Measurements from ENCODE around the gene SIAH3. TPM values are rescaled to one million over a fixed set of nuclear protein-coding genes. Genes with fewer than 3 reads are reported as not detected.

SIAH3 gene
- total RNA-seq, 2 experiments from 2014 or later: 1.3 to 1.6 TPM

- H3K9me3 Mint-ChIP-seq: peaks cover 4% of the 10 kb centered on the region
- ChIA-PET CTCF (no interaction called here), POLR2A (no interaction called here)
- Histone ChIP-seq H3K4me3 (ENCODE audit: low read length) (no peak overlapping the region), H3K27ac (ENCODE audit: low read depth in 1 of 2, low read length in 2 of 2) (no peak overlapping the region), H3K36me3 (ENCODE audit: insufficient read depth, low read length) (no peaks in the 10 kb centered on the region), H3K4me1 (ENCODE audit: insufficient read depth, low read length) (peaks cover 44% of the 10 kb centered on the region), H3K9me3 (ENCODE audit: control insufficient read depth in 1 of 2, insufficient read depth in 1 of 2, low read length in 2 of 2) (no peaks in the 10 kb centered on the region), H3K27me3 (ENCODE audit: control insufficient read depth in 1 of 2, insufficient read depth in 2 of 2, low read length in 2 of 2) (no peaks in the 10 kb centered on the region)
- H3K4me3 Mint-ChIP-seq: peak overlapping the region; percentile 85
- ATAC-seq (ENCODE audit: poor library complexity) (no peak), DNase-seq (no peak)
- H3K27ac Mint-ChIP-seq: peak overlapping the region; percentile 86
- no peaks in the 10 kb centered on the region for H3K36me3 Mint-ChIP-seq (ENCODE audit: low read depth)
- no peak for TF ChIP-seq CTCF (IDR thresholded peaks at IDR 0.05)
- peaks cover 62% of the 10 kb centered on the region for H3K4me1 Mint-ChIP-seq (ENCODE audit: low read depth)
- no peaks in the 10 kb centered on the region for H3K27me3 Mint-ChIP-seq
- intact Hi-C loops (cut with DNase I, micrococcal nuclease): loop anchor here in 1 of 2 experiments (5.0 to 10.0 kb wide), 2 partner anchors 62 to 275 kb away; no protein-coding TSS in a partner anchor
Observed at GRCh38 chr13:45849408-45849807, 2.1 kb downstream of the SIAH3 start.

- H3K4me3 Mint-ChIP-seq: peak overlapping the region; percentile 88
- Histone ChIP-seq H3K9me3 (ENCODE audit: control insufficient read depth in 1 of 2, insufficient read depth in 1 of 2, low read length in 2 of 2) (no peaks in the 10 kb centered on the region), H3K36me3 (ENCODE audit: insufficient read depth, low read length) (no peaks in the 10 kb centered on the region), H3K4me3 (ENCODE audit: low read length) (peak overlapping the region; percentile 8), H3K27me3 (ENCODE audit: control insufficient read depth in 1 of 2, insufficient read depth in 2 of 2, low read length in 2 of 2) (no peaks in the 10 kb centered on the region), H3K27ac (ENCODE audit: low read depth in 1 of 2, low read length in 2 of 2) (no peak overlapping the region), H3K4me1 (ENCODE audit: insufficient read depth, low read length) (peaks cover 44% of the 10 kb centered on the region)
- no peak for TF ChIP-seq CTCF (IDR thresholded peaks at IDR 0.05)
- H3K9me3 Mint-ChIP-seq: no peaks in the 10 kb centered on the region
- H3K27ac Mint-ChIP-seq: peak overlapping the region; percentile 86
- H3K36me3 Mint-ChIP-seq (ENCODE audit: low read depth): no peaks in the 10 kb centered on the region
- peaks cover 62% of the 10 kb centered on the region for H3K4me1 Mint-ChIP-seq (ENCODE audit: low read depth)
- intact Hi-C loops (cut with DNase I, micrococcal nuclease): loop anchor here in 1 of 2 experiments (5.0 to 10.0 kb wide), 2 partner anchors 60 to 277 kb away; no protein-coding TSS in a partner anchor
- POLR2A ChIA-PET: interaction anchor here (0.6 to 1.9 kb wide), 6 partner anchors 8 to 56 kb away, joined by 3 to 8 read pairs (median 3); no protein-coding TSS in a partner anchor
- peak; percentile 80 for ATAC-seq (ENCODE audit: poor library complexity)
- CTCF ChIA-PET: no interaction called here
- DNase-seq: peak; percentile 28 to 79 (median 52)
- H3K27me3 Mint-ChIP-seq: no peaks in the 10 kb centered on the region
Observed at GRCh38 chr13:45847554-45848224, 3.9 kb downstream of the SIAH3 start.

- Mint-ChIP-seq H3K27ac (no peak overlapping the region), H3K4me3 (no peak overlapping the region), H3K9me3 (no peaks in the 10 kb centered on the region), H3K27me3 (no peaks in the 10 kb centered on the region), H3K4me1 (ENCODE audit: low read depth) (peaks cover 59% of the 10 kb centered on the region), H3K36me3 (ENCODE audit: low read depth) (no peaks in the 10 kb centered on the region)
- no peak overlapping the region for H3K27ac ChIP-seq (ENCODE audit: low read depth in 1 of 2, low read length in 2 of 2)
- H3K27me3 ChIP-seq (ENCODE audit: control insufficient read depth in 1 of 2, insufficient read depth in 2 of 2, low read length in 2 of 2): no peaks in the 10 kb centered on the region
- no peak for ATAC-seq (ENCODE audit: poor library complexity)
- H3K4me3 ChIP-seq (ENCODE audit: low read length): no peak overlapping the region
- H3K4me1 ChIP-seq (ENCODE audit: insufficient read depth, low read length): peaks cover 44% of the 10 kb centered on the region
- ChIA-PET CTCF (interaction anchor here (0.7 kb wide), 1 partner anchor 1300 kb away, joined by 3 read pairs; no protein-coding TSS in a partner anchor), POLR2A (interaction anchor here (0.8 to 1.9 kb wide), 3 partner anchors 9 to 55 kb away, joined by 3 to 8 read pairs (median 3); no protein-coding TSS in a partner anchor)
- H3K36me3 ChIP-seq (ENCODE audit: insufficient read depth, low read length): no peaks in the 10 kb centered on the region
- DNase-seq: no peak
- intact Hi-C loops (cut with DNase I, micrococcal nuclease): loop anchor here in 1 of 2 experiments (5.0 to 10.0 kb wide), 2 partner anchors 59 to 278 kb away; no protein-coding TSS in a partner anchor
- H3K9me3 ChIP-seq (ENCODE audit: control insufficient read depth in 1 of 2, insufficient read depth in 1 of 2, low read length in 2 of 2): no peaks in the 10 kb centered on the region
- no peak for TF ChIP-seq CTCF (IDR thresholded peaks at IDR 0.05)
Observed at GRCh38 chr13:45846681-45847080, 4.9 kb downstream of the SIAH3 start.

All from CD4-positive, alpha-beta T cell (primary cell).